Small intestine (tissue), 7 donors: ENCODE measurements around the gene PRMT3. TPM values are rescaled to one million over a fixed set of nuclear protein-coding genes. Genes with fewer than 3 reads are reported as not detected.

Source experiments
- DNase-seq, 2 donors: peaks; one replicate each; pipeline versions ENCODE4 v3.0.0 to v3.0.0-alpha.2; 2013
- FAIRE-seq: peaks from 2 replicates; lab custom pipeline; 2012; peaks lifted over from hg19 to GRCh38; lab: Jason Lieb, UNC
- H3K27ac ChIP-seq, 3 donors: one replicate each; pipeline ENCODE4 v1.5.1; 2013; ENCODE audit warnings: low read length in 2 of 3, mild to moderate bottlenecking in 2 of 3, control low read depth in 1 of 3, inconsistent platforms in 1 of 3, low read depth in 1 of 3, moderate library complexity in 1 of 3
- H3K27me3 ChIP-seq, 3 donors: one replicate each; pipeline ENCODE4 v1.6.1; 2013; ENCODE audit warnings: low read length in 3 of 3, inconsistent platforms in 1 of 3; ENCODE audit not compliant: control insufficient read depth in 3 of 3, insufficient read depth in 3 of 3
- H3K36me3 ChIP-seq, 3 donors: one replicate each; pipeline ENCODE4 v1.6.1; 2013; ENCODE audit warnings: low read length in 3 of 3, inconsistent platforms in 1 of 3, low read depth in 1 of 3, mild to moderate bottlenecking in 1 of 3, moderate library complexity in 1 of 3; ENCODE audit not compliant: control insufficient read depth in 3 of 3, insufficient read depth in 2 of 3
- H3K4me1 ChIP-seq, 3 donors: one replicate each; pipeline ENCODE4 v1.6.1; 2013; ENCODE audit warnings: low read length in 2 of 3, inconsistent platforms in 1 of 3, low read depth in 1 of 3, mild to moderate bottlenecking in 1 of 3, moderate library complexity in 1 of 3; ENCODE audit not compliant: control insufficient read depth in 3 of 3, insufficient read depth in 2 of 3
- H3K4me3 ChIP-seq, 3 donors: one replicate each; pipeline ENCODE4 v1.5.1; 2013; ENCODE audit warnings: low read length in 3 of 3, control low read depth in 1 of 3, inconsistent platforms in 1 of 3, low read depth in 1 of 3, mild to moderate bottlenecking in 1 of 3, moderate library complexity in 1 of 3
- H3K9me3 ChIP-seq, 2 donors: one replicate each; pipeline ENCODE4 v1.6.1; 2013; ENCODE audit warnings: low read depth in 1 of 2, low read length in 1 of 2; ENCODE audit not compliant: control insufficient read depth in 2 of 2, insufficient read depth in 1 of 2
- WGBS, 3 donors: extraction: QIAGEN DNeasy Blood & Tissue Kit; methylation state at CpG; one replicate each; pipeline ENCODE4 v1.1.7; 2013; 5-methylcytosine and 5-hydroxymethylcytosine counted together
- polyA plus RNA-seq, 4 donors: library from polyadenylated mRNA; stranded (reverse) in 3 of 4; unstranded in 1 of 4; fragments of 200-250 nt in 3 of 4; fragments of 120-200 nt in 1 of 4; gene quantifications; one replicate each; pipeline versions ENCODE4 v1.2.1 to v1.2.3, GENCODE V29; 2013
- donor health status: healthy with polysubstance abuse.
- donor health status: control.
- donor health status: control.
- donor health status: Bipolar disorder and iron deficiency.
- donor health status: healthy.

Gene PRMT3
- polyA plus RNA-seq, 4 donors, result 9.2 to 14.3 (median 10.0) TPM

DNA sequence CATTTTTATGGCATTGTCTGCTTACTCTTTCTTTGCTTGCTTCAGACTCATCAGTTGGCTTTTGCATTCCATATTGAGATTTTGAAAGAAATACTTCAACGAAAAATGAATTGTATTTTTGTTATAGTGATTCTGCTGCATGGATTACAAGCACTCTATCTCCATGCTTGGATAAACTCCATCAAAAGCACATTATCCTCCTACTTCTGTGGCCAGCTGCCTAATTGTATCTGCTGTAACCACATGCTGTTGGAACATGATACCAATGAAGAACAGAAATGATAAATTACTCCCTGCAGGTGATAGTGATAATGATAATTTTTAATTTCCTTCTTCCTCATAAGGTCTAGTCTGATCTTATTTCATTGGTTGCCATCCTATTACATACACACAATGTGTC, 100.8 kb downstream of the PRMT3 start:
- Histone ChIP-seq H3K4me3 (no peak overlapping the region), H3K36me3 (peaks cover 0 to 3% (median 0%) of the 10 kb centered on the region in 3 donors), H3K27me3 (no peaks in the 10 kb centered on the region), H3K4me1 (no peaks in the 10 kb centered on the region), H3K9me3 (no peaks in the 10 kb centered on the region), H3K27ac (no peak overlapping the region)
- DNase-seq (no peak), FAIRE-seq (no peak)
- 69 to 90% (median 71%) methylated on average over 1 of the region's 1 CpG for WGBS, 3 donors

DNA sequence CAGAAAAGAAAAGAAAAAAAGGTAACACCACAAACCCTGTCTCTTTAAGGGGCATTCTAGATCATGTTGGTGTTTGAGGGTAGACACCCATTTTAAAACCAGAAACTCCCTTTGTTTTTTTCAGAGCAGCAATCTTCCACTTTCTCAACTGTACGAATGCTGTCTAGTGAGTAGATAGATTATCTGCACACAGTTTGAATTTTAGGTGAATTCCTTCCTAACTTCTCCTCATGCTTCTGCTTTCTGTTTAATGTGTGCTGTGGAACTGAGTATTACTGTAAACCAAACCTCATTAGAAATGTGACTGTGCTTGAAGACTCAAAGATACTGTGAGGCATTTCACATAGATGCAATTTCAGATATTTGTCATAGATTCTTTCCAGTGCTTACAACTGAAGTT, 102.4 kb downstream of the PRMT3 start:
- Histone ChIP-seq H3K9me3 (no peaks in the 10 kb centered on the region), H3K27me3 (no peaks in the 10 kb centered on the region), H3K4me3 (no peak overlapping the region), H3K4me1 (no peaks in the 10 kb centered on the region), H3K27ac (no peak overlapping the region), H3K36me3 (peaks cover 0 to 10% (median 0%) of the 10 kb centered on the region in 3 donors)
- WGBS, 3 donors, result 75 to 91% (median 76%) methylated on average over 1 of the region's 1 CpG
- no peak for DNase-seq
- FAIRE-seq, result no peak

- no peak overlapping the region for H3K4me3 ChIP-seq
- no peak for DNase-seq
- 81 to 90% (median 87%) methylated on average over 4 of the region's 4 CpGs for WGBS, 3 donors
- FAIRE-seq, result no peak
- H3K9me3 ChIP-seq, result no peaks in the 10 kb centered on the region
- no peak overlapping the region for H3K27ac ChIP-seq
- no peaks in the 10 kb centered on the region for H3K4me1 ChIP-seq
- peaks cover 0 to 16% (median 0%) of the 10 kb centered on the region in 3 donors for H3K36me3 ChIP-seq
- H3K27me3 ChIP-seq, result no peaks in the 10 kb centered on the region
These were observed 105.8 kb downstream of the PRMT3 start for GRCh38 chr11:20493340-20493739.

DNA sequence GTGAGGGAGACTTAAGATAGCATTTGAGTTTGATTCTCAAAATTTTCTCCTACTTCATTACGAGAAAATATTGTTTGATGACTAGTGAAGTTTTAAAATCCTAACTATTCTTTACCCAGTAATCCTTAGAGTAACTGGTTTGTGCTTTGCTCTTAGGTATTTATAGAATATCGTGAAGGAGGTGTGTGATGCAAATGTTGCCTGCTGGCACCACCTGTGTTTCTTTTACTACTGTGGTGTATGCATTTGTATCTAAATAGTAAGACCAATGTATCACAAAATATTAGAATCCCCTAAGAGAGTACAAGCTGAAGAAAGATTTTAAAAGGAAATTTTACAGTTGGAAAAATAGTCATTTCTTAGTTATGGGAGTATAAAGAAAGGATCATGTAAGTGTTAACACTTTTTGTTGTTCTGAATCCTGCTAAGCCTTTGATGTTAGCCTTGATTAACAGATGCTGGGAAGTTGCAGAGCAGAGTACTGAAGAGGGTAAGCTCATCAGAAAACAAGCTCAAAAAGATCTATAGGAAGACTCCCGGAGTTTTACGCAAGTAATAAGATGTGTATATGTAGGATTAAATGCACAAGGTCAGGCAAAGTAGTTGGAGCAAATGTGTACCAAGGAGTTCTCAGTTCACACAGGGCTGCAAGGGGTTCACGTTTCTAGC, 109.7 kb downstream of the PRMT3 start:
- Histone ChIP-seq H3K27ac (no peak overlapping the region), H3K4me3 (no peak overlapping the region), H3K4me1 (no peaks in the 10 kb centered on the region), H3K27me3 (no peaks in the 10 kb centered on the region), H3K9me3 (no peaks in the 10 kb centered on the region), H3K36me3 (peaks cover 0 to 21% (median 0%) of the 10 kb centered on the region in 3 donors)
- no peak for DNase-seq
- FAIRE-seq, result no peak
- WGBS, 3 donors, result 88 to 96% (median 94%) methylated on average over 5 of the region's 5 CpGs

DNA sequence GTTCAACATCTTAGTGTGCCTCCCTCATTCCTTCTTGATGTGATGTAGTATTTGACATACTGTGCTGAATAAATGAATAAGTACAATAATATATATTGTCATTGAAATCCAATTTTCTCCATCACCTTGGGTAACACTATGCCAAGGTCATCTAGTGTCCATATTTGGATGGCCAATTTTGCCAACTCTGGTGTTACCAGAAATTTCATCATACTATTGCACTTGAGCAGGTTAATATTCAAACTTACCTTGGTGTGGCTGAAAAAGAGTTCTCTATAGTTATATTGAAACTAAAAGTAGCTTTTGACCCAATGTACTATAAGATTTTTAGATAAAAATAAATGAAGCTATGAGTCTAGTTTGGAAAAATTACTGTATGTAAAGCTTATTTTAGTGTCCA, 113.7 kb downstream of the PRMT3 start:
- peak in 1 of 2 donors; percentile 3 for DNase-seq
- no peak for FAIRE-seq
- Histone ChIP-seq H3K27ac (no peak overlapping the region), H3K4me3 (no peak overlapping the region), H3K27me3 (no peaks in the 10 kb centered on the region), H3K9me3 (no peaks in the 10 kb centered on the region), H3K36me3 (peaks cover 0 to 10% (median 0%) of the 10 kb centered on the region in 3 donors), H3K4me1 (no peaks in the 10 kb centered on the region)

DNA sequence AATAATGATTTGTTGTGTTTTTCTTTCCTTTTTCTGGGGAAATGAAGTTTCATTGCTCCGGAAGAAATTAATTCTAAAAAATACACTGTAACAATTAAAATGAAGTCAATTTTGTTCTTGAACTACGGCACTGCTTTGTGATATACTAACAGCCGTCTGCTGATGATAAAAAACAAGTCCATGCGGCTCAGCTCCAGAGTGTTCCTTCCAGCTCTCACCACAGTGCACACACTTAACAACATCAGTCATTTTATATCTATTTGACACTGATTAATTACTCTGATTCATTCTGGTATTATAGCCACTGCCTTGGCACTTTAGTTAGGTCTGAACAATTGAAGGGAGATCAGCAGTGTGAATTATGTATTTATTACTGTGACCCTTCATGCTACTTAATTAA, 114.5 kb downstream of the PRMT3 start:
- DNase-seq (peak in 1 of 2 donors; percentile 48), FAIRE-seq (no peak)
- H3K4me1 ChIP-seq, result no peaks in the 10 kb centered on the region
- no peaks in the 10 kb centered on the region for H3K9me3 ChIP-seq
- H3K27me3 ChIP-seq, result no peaks in the 10 kb centered on the region
- H3K27ac ChIP-seq, result no peak overlapping the region
- peaks cover 0 to 10% (median 0%) of the 10 kb centered on the region in 3 donors for H3K36me3 ChIP-seq
- no peak overlapping the region for H3K4me3 ChIP-seq
- 62 to 81% (median 72%) methylated on average over 4 of the region's 4 CpGs for WGBS, 3 donors

DNA sequence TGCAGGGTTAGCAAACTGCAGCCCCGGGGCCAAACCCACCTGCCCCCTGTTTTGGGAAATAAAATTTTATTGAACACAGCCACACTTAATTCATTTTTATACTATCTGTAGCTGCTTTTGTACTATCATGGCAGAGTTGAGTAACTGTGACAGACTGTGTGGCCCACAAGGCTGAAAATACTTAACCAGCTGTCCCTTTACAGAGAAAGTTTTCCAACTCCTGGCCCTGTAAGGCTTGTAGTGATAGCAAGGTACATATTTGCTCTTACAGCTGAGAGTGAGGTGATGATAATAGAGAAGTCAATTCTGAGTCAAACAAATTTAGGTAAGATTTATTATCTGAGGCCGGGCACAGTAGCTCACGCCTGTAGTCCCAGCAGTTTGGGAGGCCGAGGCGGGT, 124.5 kb downstream of the PRMT3 start:
- WGBS, 3 donors, result 81 to 83% (median 83%) methylated on average over 5 of the region's 5 CpGs
- Histone ChIP-seq H3K36me3 (peaks cover 0 to 4% (median 0%) of the 10 kb centered on the region in 3 donors), H3K27me3 (no peaks in the 10 kb centered on the region), H3K4me3 (no peak overlapping the region), H3K27ac (no peak overlapping the region), H3K9me3 (no peaks in the 10 kb centered on the region), H3K4me1 (no peaks in the 10 kb centered on the region)
- DNase-seq (no peak), FAIRE-seq (no peak)

DNA sequence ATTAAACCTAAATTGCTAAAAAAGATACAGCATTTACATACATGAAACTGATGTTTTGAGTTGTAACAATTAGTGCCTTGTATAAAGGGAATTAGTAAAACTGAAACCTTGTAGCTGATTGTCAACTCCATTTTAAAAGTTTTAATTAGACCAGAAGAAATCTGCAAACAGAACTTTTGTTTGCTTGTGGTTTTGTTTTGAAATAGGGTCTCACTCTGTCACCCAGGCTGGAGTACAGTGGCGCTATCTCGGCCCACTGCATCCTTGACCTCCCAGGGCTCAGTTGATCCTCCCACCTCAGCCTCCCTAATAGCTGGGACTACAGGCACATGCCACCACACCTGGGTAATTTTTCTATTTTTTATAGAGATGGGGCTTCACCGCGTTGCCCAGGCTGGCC, 125.4 kb downstream of the PRMT3 start:
- H3K36me3 ChIP-seq, result peaks cover 0 to 4% (median 0%) of the 10 kb centered on the region in 3 donors
- no peaks in the 10 kb centered on the region for H3K9me3 ChIP-seq
- WGBS, 3 donors, result 88 to 90% (median 90%) methylated on average over 4 of the region's 4 CpGs
- H3K4me3 ChIP-seq, result no peak overlapping the region
- no peaks in the 10 kb centered on the region for H3K27me3 ChIP-seq
- FAIRE-seq (no peak), DNase-seq (no peak)
- no peaks in the 10 kb centered on the region for H3K4me1 ChIP-seq
- H3K27ac ChIP-seq, result no peak overlapping the region
